Measurements from ENCODE around the gene FMN1. TPM values are rescaled to one million over a fixed set of nuclear protein-coding genes. Genes with fewer than 3 reads are reported as not detected.
A peak's percentile ranks its signal among the peaks of the same experiment; 100 is the strongest.

FMN1 gene
- total and polyA plus RNA-seq, 8 donors, result 1.9 to 10.2 (median 3.0) TPM

- no peak for FAIRE-seq
- intact Hi-C loops (cut with DNase I), result no loop called here
- Histone ChIP-seq H3K4me1 (peaks cover 0 to 16% (median 15%) of the 10 kb centered on the region in 3 donors), H3K27me3 (no peaks in the 10 kb centered on the region), H3K36me3 (no peaks in the 10 kb centered on the region), H3K4me3 (no peak overlapping the region), H3K9me3 (peaks cover 0 to 3% (median 0%) of the 10 kb centered on the region in 4 donors), H3K27ac (peak overlapping the region in 1 of 4 donors; percentile 25)
- TF ChIP-seq, protein P1, sequence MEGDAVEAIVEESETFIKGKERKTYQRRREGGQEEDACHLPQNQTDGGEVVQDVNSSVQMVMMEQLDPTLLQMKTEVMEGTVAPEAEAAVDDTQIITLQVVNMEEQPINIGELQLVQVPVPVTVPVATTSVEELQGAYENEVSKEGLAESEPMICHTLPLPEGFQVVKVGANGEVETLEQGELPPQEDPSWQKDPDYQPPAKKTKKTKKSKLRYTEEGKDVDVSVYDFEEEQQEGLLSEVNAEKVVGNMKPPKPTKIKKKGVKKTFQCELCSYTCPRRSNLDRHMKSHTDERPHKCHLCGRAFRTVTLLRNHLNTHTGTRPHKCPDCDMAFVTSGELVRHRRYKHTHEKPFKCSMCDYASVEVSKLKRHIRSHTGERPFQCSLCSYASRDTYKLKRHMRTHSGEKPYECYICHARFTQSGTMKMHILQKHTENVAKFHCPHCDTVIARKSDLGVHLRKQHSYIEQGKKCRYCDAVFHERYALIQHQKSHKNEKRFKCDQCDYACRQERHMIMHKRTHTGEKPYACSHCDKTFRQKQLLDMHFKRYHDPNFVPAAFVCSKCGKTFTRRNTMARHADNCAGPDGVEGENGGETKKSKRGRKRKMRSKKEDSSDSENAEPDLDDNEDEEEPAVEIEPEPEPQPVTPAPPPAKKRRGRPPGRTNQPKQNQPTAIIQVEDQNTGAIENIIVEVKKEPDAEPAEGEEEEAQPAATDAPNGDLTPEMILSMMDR (IDR thresholded peaks at IDR 0.05), result no peak
- no peak for DNase-seq
- ATAC-seq, result no peak
- 53 to 65% methylated on average over 4 of the region's 4 CpGs for WGBS, 2 donors
These were observed 166.0 kb downstream of the FMN1 start for GRCh38 chr15:33028495-33028894.

GRCh38 chr15:33027306-33028035 lies 167.0 kb downstream of the FMN1 start:
- ATAC-seq (no peak), DNase-seq (no peak), FAIRE-seq (no peak)
- Histone ChIP-seq H3K9me3 (peaks cover 0 to 3% (median 0%) of the 10 kb centered on the region in 4 donors), H3K27ac (peak overlapping the region in 3 of 4 donors; percentile 4 to 38 (median 16)), H3K36me3 (no peaks in the 10 kb centered on the region), H3K4me3 (no peak overlapping the region), H3K27me3 (no peaks in the 10 kb centered on the region), H3K4me1 (peaks cover 0 to 16% (median 15%) of the 10 kb centered on the region in 3 donors)
- WGBS, 2 donors, result 40 to 43% methylated on average over 7 of the region's 7 CpGs
- TF ChIP-seq, protein P1 (IDR thresholded peaks at IDR 0.05), result no peak
- intact Hi-C loops (cut with DNase I), result no loop called here

DNA sequence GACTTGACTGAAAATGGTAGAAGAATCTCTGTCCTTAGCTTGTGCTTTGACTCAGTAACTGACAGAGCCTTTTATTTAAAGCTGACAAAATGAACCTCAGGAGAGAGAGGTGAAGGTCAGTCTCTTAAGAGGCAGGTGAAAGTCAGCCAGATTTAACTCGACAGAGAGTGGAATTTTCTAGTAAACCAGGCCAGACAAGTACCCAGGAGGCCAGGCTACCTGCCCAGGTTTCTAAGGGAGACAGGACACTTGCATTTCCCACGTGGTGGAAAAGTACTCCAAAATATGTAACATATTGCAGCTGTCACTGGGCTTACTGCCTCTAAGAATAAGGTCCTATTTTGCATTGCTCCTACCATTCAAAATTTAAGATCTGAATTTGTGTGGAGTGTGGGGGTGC lies 167.9 kb downstream of the FMN1 start:
- Histone ChIP-seq H3K36me3 (no peaks in the 10 kb centered on the region), H3K4me1 (peaks cover 0 to 16% (median 15%) of the 10 kb centered on the region in 3 donors), H3K27me3 (no peaks in the 10 kb centered on the region), H3K9me3 (no peaks in the 10 kb centered on the region), H3K27ac (peak overlapping the region in 3 of 4 donors; percentile 4 to 38 (median 16)), H3K4me3 (no peak overlapping the region)
- ATAC-seq (peak; percentile 53 to 83 (median 62)), DNase-seq (peak in 2 of 6 donors; percentile 19 to 48), FAIRE-seq (no peak)
- TF ChIP-seq, protein P1 (IDR thresholded peaks at IDR 0.05), result no peak
- intact Hi-C loops (cut with DNase I), result no loop called here
- WGBS, 2 donors, result 6 to 8% methylated on average over 2 of the region's 2 CpGs

- intact Hi-C loops (cut with DNase I), result no loop called here
- Histone ChIP-seq H3K4me1 (peaks cover 0 to 9% (median 7%) of the 10 kb centered on the region in 3 donors), H3K36me3 (no peaks in the 10 kb centered on the region), H3K27me3 (no peaks in the 10 kb centered on the region), H3K9me3 (no peaks in the 10 kb centered on the region), H3K27ac (no peak overlapping the region), H3K4me3 (no peak overlapping the region)
- TF ChIP-seq, protein P1 (IDR thresholded peaks at IDR 0.05), result no peak
- WGBS, 2 donors, result 49 to 50% methylated on average over 2 of the region's 2 CpGs
- DNase-seq (peak in 1 of 6 donors; percentile 34), FAIRE-seq (no peak), ATAC-seq (peak; percentile 47 to 77 (median 70))
These were observed 171.9 kb downstream of the FMN1 start for GRCh38 chr15:33022629-33023028.
